H9 (cell line): ENCODE results near the gene CYP24A1. TPM values are rescaled to one million over a fixed set of nuclear protein-coding genes. Genes with fewer than 3 reads are reported as not detected.

Experiments
- DNase-seq: peaks from one replicate; pipeline ENCODE4 v3.0.0-alpha.2; 2017
- H2AFZ ChIP-seq: one replicate; pipeline ENCODE4 v1.6.1; 2013; ENCODE audit warnings: mild to moderate bottlenecking, low read length, control low read depth, moderate library complexity
- H2AK5ac ChIP-seq: 2 replicates; pipeline ENCODE4 v1.6.1; 2013; ENCODE audit warnings: low read length, control low read depth, mixed read lengths; ENCODE audit not compliant: insufficient read length
- H2BK120ac ChIP-seq: one replicate; pipeline ENCODE4 v1.6.1; 2013; ENCODE audit warnings: low read depth, mild to moderate bottlenecking, low read length, control low read depth, inconsistent platforms; ENCODE audit not compliant: poor library complexity, severe bottlenecking
- H2BK12ac ChIP-seq: 2 replicates; pipeline ENCODE4 v1.6.1; 2013; ENCODE audit warnings: low read length, control low read depth, mixed read lengths, low read depth; ENCODE audit not compliant: insufficient read length
- H2BK15ac ChIP-seq: 2 replicates; pipeline ENCODE4 v1.6.1; 2013; ENCODE audit warnings: low read depth, low read length, control low read depth
- H2BK20ac ChIP-seq: one replicate; pipeline ENCODE4 v1.6.1; 2013; ENCODE audit warnings: low read depth, mild to moderate bottlenecking, low read length, control low read depth, inconsistent platforms; ENCODE audit not compliant: poor library complexity, severe bottlenecking
- H2BK5ac ChIP-seq: 2 replicates; pipeline ENCODE4 v1.6.1; 2013; ENCODE audit warnings: low read length, control low read depth, mixed read lengths; ENCODE audit not compliant: insufficient read length
- H3K14ac ChIP-seq: 2 replicates; pipeline ENCODE4 v1.6.1; 2013; ENCODE audit warnings: low read length, control low read depth; ENCODE audit not compliant: insufficient read depth
- H3K18ac ChIP-seq: 2 replicates; pipeline ENCODE4 v1.6.1; 2013; ENCODE audit warnings: low read depth, mild to moderate bottlenecking, mixed read lengths, low read length, control low read depth; ENCODE audit not compliant: insufficient read length
- H3K23ac ChIP-seq: 2 replicates; pipeline ENCODE4 v1.6.1; 2013; ENCODE audit warnings: low read length, control low read depth, mixed read lengths, low read depth; ENCODE audit not compliant: insufficient read length
- H3K23me2 ChIP-seq: 2 replicates; pipeline ENCODE4 v1.6.1; 2013; ENCODE audit warnings: low read depth, mild to moderate bottlenecking, mixed read lengths, low read length, control low read depth; ENCODE audit not compliant: insufficient read length, poor library complexity, severe bottlenecking
- H3K27ac ChIP-seq: 2 replicates; pipeline ENCODE4 v1.5.1; 2013; ENCODE audit warnings: low read length, control low read depth, mixed read lengths, low read depth; ENCODE audit not compliant: insufficient read length
- H3K27me3 ChIP-seq: 2 replicates; pipeline ENCODE4 v1.6.1; 2013; ENCODE audit warnings: low read length, control low read depth, inconsistent platforms; ENCODE audit not compliant: insufficient read depth
- H3K4ac ChIP-seq: 2 replicates; pipeline ENCODE4 v1.6.1; 2013; ENCODE audit warnings: low read depth, mild to moderate bottlenecking, control low read depth, inconsistent platforms, low read length, moderate library complexity
- H3K4me1 ChIP-seq: 2 replicates; pipeline ENCODE4 v1.6.1; 2013; ENCODE audit warnings: low read length, control low read depth, inconsistent platforms; ENCODE audit not compliant: insufficient read depth
- H3K4me2 ChIP-seq: 2 replicates; pipeline ENCODE4 v1.6.1; 2013; ENCODE audit warnings: low read length, control low read depth, mixed read lengths; ENCODE audit not compliant: insufficient read length, insufficient read depth
- H3K56ac ChIP-seq: 2 replicates; pipeline ENCODE4 v1.6.1; 2013; ENCODE audit warnings: low read depth, mild to moderate bottlenecking, mixed read lengths, low read length, control low read depth; ENCODE audit not compliant: insufficient read length
- H3K79me1 ChIP-seq: 2 replicates; pipeline ENCODE4 v1.6.1; 2013; ENCODE audit warnings: low read depth, mild to moderate bottlenecking, moderate library complexity, low read length, control low read depth, inconsistent platforms; ENCODE audit not compliant: insufficient read depth, poor library complexity, severe bottlenecking
- H3K79me2 ChIP-seq: 2 replicates; pipeline ENCODE4 v1.6.1; 2013; ENCODE audit warnings: low read length, control low read depth, inconsistent platforms; ENCODE audit not compliant: insufficient read depth
- H3K9ac ChIP-seq: 2 replicates; pipeline ENCODE4 v1.6.1; 2013; ENCODE audit warnings: low read length, control low read depth, mixed read lengths; ENCODE audit not compliant: insufficient read length; ENCODE audit errors: extremely low read depth
- H3K9me3 ChIP-seq: one replicate; pipeline ENCODE4 v1.6.1; 2013; ENCODE audit warnings: low read depth, low read length, inconsistent platforms; ENCODE audit not compliant: control insufficient read depth
- H3T11ph ChIP-seq: one replicate; pipeline ENCODE4 v1.6.1; 2013; ENCODE audit warnings: mild to moderate bottlenecking, low read length, control low read depth, inconsistent platforms
- H4K20me1 ChIP-seq: one replicate; pipeline ENCODE4 v1.6.1; 2013; ENCODE audit not compliant: control insufficient read depth, insufficient read length, insufficient read depth
- H4K5ac ChIP-seq: 2 replicates; pipeline ENCODE4 v1.6.1; 2013; ENCODE audit warnings: low read depth, mild to moderate bottlenecking, mixed read lengths, low read length, control low read depth; ENCODE audit not compliant: insufficient read length
- H4K8ac ChIP-seq: replicated peaks from 2 replicates; pipeline ENCODE4 v1.6.1; 2013; ENCODE audit warnings: low read length, control low read depth, mixed read lengths, low read depth; ENCODE audit not compliant: insufficient read length
- H4K91ac ChIP-seq: 2 replicates; pipeline ENCODE4 v1.6.1; 2013; ENCODE audit warnings: low read depth, mild to moderate bottlenecking, moderate library complexity, mixed read lengths, low read length, control low read depth; ENCODE audit not compliant: insufficient read length
- H3K27ac Mint-ChIP-seq, 3 experiments: 2 replicates in 2 of 3; 3 replicates in 1 of 3; pipeline ENCODE4 v1.8.0; 2020 to 2021; ENCODE audit warnings: mixed read lengths in 3 of 3, mild to moderate bottlenecking in 1 of 3, moderate library complexity in 1 of 3
- H3K27me3 Mint-ChIP-seq: 2 replicates; pipeline ENCODE4 v1.8.0; 2021; ENCODE audit warnings: low read depth, mild to moderate bottlenecking, moderate library complexity, mixed read lengths
- H3K36me3 Mint-ChIP-seq, 3 experiments: 2 replicates in 2 of 3; 3 replicates in 1 of 3; pipeline ENCODE4 v1.8.0; 2020 to 2021; ENCODE audit warnings: low read depth in 3 of 3, mixed read lengths in 3 of 3; ENCODE audit not compliant: insufficient read depth in 1 of 3
- H3K4me1 Mint-ChIP-seq, 2 experiments: 2 replicates each; pipeline ENCODE4 v1.8.0; 2020; ENCODE audit warnings: mixed read lengths in 2 of 2
- H3K4me3 Mint-ChIP-seq, 2 experiments: 2 replicates in 1 of 2; 3 replicates in 1 of 2; pipeline ENCODE4 v1.8.0; 2020 to 2021; ENCODE audit warnings: mild to moderate bottlenecking in 2 of 2, mixed read lengths in 2 of 2, moderate library complexity in 1 of 2
- H3K9me3 Mint-ChIP-seq, 2 experiments: 2 replicates in 1 of 2; 3 replicates in 1 of 2; pipeline ENCODE4 v1.8.0; 2020; ENCODE audit warnings: mild to moderate bottlenecking in 2 of 2, mixed read lengths in 2 of 2, moderate library complexity in 1 of 2
- CTCF ChIP-seq: fragments of 200-600 bp; sonication (generic); conservative IDR thresholded peaks from 3 replicates; pipeline ENCODE4 v1.8.0; 2021; ENCODE audit warnings: antibody characterized with exemption, mild to moderate bottlenecking
- WGBS: extraction: QIAGEN DNeasy Blood & Tissue Kit; methylation state at CpG from one replicate; pipeline ENCODE4 v1.1.7; 2013; ENCODE audit warnings: missing lambda C conversion rate, low lambda C conversion rate, mixed read lengths; ENCODE audit not compliant: insufficient read length; ENCODE audit errors: extremely low coverage; 5-methylcytosine and 5-hydroxymethylcytosine counted together
- total RNA-seq: library from RNA; stranded (reverse); gene quantifications from 2 replicates; pipeline ENCODE4 v1.2.1, GENCODE V29; 2021

CYP24A1 gene
- total RNA-seq, 1 experiment from 2014 or later, result not detected

GRCh38 chr20:54123587-54124180 is 50.1 kb downstream of the CYP24A1 start:
- no peaks in the 10 kb centered on the region for H3K23me2 ChIP-seq
- no peaks in the 10 kb centered on the region for H4K20me1 ChIP-seq
- H3K18ac ChIP-seq, result no peak overlapping the region
- no peak overlapping the region for H4K91ac ChIP-seq
- Mint-ChIP-seq H3K9me3 (no peaks in the 10 kb centered on the region), H3K27ac (peak overlapping the region in 2 of 3 experiments; percentile 91 to 95; a peak in 5 of 7 replicates), H3K27me3 (no peaks in the 10 kb centered on the region), H3K36me3 (no peaks in the 10 kb centered on the region), H3K4me3 (no peak overlapping the region), H3K4me1 (peaks cover 11 to 19% of the 10 kb centered on the region in 2 experiments)
- no peak overlapping the region for H2BK5ac ChIP-seq
- no peak overlapping the region for H2BK12ac ChIP-seq
- H2BK120ac ChIP-seq, result no peak overlapping the region
- no peak overlapping the region for H4K5ac ChIP-seq
- peak; percentile 91 for DNase-seq
- no peak overlapping the region for H3K23ac ChIP-seq
- H2AFZ ChIP-seq, result no peak overlapping the region
- peak overlapping the region; percentile 22; the same call in 1 of the 2 replicates for H3K14ac ChIP-seq
- H3K79me1 ChIP-seq, result no peaks in the 10 kb centered on the region
- H2AK5ac ChIP-seq, result no peak overlapping the region
- H2BK15ac ChIP-seq, result no peak overlapping the region
- H4K8ac ChIP-seq, result no peak overlapping the region
- no peaks in the 10 kb centered on the region for H3K9me3 ChIP-seq
- no peak overlapping the region for H3K9ac ChIP-seq
- H3K27ac ChIP-seq, result no peak overlapping the region
- H3K56ac ChIP-seq, result no peak overlapping the region
- no peak overlapping the region for H3K4ac ChIP-seq
- no peak overlapping the region for H2BK20ac ChIP-seq
- H3K79me2 ChIP-seq, result no peaks in the 10 kb centered on the region
- peaks cover 3% of the 10 kb centered on the region; the same call in 1 of the 2 replicates for H3K4me1 ChIP-seq
- H3K4me2 ChIP-seq, result no peak overlapping the region
- H3K27me3 ChIP-seq, result no peaks in the 10 kb centered on the region
- H3T11ph ChIP-seq, result no peak overlapping the region
- no peak for TF ChIP-seq CTCF
- no CpG with 5 or more reads among the region's 11 CpGs for WGBS
